Sigmoid colon (tissue), 4 donors: ENCODE results near the gene PCK1.

Source experiments
- EP300 ChIP-seq, 4 donors: sonication (generic); formaldehyde crosslinking; IDR thresholded peaks; one replicate each; pipeline ENCODE4 v1.6.1; 2017; ENCODE audit warnings: antibody characterized with exemption in 4 of 4
- POLR2AphosphoS5 ChIP-seq, 4 donors: sonication (generic); formaldehyde crosslinking; IDR thresholded peaks; one replicate each; pipeline ENCODE4 v1.6.1; 2017; ENCODE audit warnings: antibody characterized with exemption in 4 of 4
- TF ChIP-seq, protein P1 (sequence below), 4 experiments: fragments of 450-650 bp in 3 of 4; fragments of 200-600 bp in 1 of 4; IDR thresholded peaks; one replicate each; pipeline ENCODE4 v1.5.1; 2016 to 2019; ENCODE audit warnings: antibody characterized with exemption in 4 of 4, mild to moderate bottlenecking in 3 of 4, moderate library complexity in 2 of 4

DNA sequence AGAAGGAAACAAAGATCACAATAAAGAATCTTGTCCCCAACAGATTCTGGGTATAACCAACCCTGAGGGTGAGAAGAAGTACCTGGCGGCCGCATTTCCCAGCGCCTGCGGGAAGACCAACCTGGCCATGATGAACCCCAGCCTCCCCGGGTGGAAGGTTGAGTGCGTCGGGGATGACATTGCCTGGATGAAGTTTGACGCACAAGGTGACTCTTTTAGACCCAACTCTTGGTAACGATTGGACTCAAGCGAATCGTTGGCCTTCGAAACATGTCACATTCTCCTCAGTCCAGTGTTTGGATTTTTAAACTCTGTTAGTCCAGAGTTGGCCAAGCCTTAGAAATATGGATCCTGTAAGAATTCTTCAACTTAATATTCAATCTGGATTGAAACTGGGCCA is 2.6 kb downstream of the PCK1 start:
- TF ChIP-seq EP300 (IDR thresholded peaks at IDR 0.05) (no peak), POLR2AphosphoS5 (IDR thresholded peaks at IDR 0.05) (no peak)
- TF ChIP-seq, protein P1, sequence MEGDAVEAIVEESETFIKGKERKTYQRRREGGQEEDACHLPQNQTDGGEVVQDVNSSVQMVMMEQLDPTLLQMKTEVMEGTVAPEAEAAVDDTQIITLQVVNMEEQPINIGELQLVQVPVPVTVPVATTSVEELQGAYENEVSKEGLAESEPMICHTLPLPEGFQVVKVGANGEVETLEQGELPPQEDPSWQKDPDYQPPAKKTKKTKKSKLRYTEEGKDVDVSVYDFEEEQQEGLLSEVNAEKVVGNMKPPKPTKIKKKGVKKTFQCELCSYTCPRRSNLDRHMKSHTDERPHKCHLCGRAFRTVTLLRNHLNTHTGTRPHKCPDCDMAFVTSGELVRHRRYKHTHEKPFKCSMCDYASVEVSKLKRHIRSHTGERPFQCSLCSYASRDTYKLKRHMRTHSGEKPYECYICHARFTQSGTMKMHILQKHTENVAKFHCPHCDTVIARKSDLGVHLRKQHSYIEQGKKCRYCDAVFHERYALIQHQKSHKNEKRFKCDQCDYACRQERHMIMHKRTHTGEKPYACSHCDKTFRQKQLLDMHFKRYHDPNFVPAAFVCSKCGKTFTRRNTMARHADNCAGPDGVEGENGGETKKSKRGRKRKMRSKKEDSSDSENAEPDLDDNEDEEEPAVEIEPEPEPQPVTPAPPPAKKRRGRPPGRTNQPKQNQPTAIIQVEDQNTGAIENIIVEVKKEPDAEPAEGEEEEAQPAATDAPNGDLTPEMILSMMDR (IDR thresholded peaks at IDR 0.05) = no peak
